Mammary epithelial cell (primary cell): ENCODE data around the gene CFAP141.

Experiments
- CTCF ChIP-seq, 2 donors: IDR thresholded peaks in 1 of 2; conservative IDR thresholded peaks in 1 of 2; 2 replicates each; pipeline ENCODE4 v1.5.1; 2011 to 2012; ENCODE audit warnings: inconsistent platforms in 2 of 2, low read length in 2 of 2, mild to moderate bottlenecking in 2 of 2, control low read depth in 1 of 2, low read depth in 1 of 2; ENCODE audit not compliant: insufficient read depth in 1 of 2; ENCODE audit errors: extremely low read depth in 1 of 2
- EZH2 ChIP-seq: IDR thresholded peaks from 2 replicates; pipeline ENCODE4 v1.6.1; 2012; ENCODE audit warnings: low read length, inconsistent platforms, borderline replicate concordance

GRCh38 chr1:154167461-154167860 is 38.7 kb downstream of the CFAP141 start:
- TF ChIP-seq CTCF (conservative IDR thresholded peaks at IDR 0.05 in 1 of 2, IDR thresholded peaks at IDR 0.05 in 1 of 2; ENCODE audit: extremely low read depth in 1 of 2, insufficient read depth in 1 of 2, low read depth in 1 of 2, low read length in 2 of 2), result no peak
- no peak for TF ChIP-seq EZH2
